ENCODE results near the gene PTPRH.
"Not testable (repeated sequence)": the region's sequence is repeated elsewhere in the genome, so short reads cannot be mapped to it uniquely, and the experiment has no call there.

Gene PTPRH

DNA sequence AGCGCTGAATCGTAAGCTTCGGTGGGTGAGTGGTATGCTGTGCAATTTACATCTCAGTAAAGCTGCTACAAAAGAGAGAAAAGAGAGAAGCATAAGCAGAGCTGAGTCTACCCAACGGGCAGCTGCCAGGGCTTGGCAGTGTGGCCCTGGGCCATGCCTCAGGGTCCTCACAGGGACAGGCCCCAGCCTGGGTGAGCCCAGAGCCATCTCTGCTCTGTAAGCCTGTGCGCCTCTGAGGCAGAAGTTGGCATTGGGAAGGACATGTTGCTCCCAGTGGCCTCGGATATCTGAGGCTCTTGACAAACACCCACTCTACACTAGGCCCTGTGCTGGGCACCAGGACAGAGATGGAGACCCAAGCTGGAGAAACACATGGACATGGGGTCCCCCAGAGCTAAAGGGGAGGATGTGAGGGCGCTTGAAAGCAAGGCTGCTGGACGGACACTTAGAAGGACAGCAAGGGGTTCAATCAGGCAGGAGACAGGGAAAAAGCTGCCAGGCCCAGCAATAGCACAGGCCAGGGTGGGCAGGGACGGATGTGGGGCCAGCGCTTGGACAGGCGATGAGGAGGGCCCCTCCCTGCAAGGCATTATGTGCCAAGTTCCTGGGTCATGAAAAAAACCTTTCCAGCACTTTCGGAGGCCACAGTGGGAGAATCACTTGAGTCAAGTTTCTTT, 34.8 kb upstream of the PTPRH start:
- DNase-seq: no peak

GRCh38 chr19:55242517-55242916, 33.2 kb upstream of the PTPRH start:
- no peak for DNase-seq

- DNase-seq: no peak
Measured at GRCh38 chr19:55241935-55242464, 32.7 kb upstream of the PTPRH start.

- no peak for DNase-seq
Measured at GRCh38 chr19:55241143-55241934, 32.0 kb upstream of the PTPRH start.

- no peak for DNase-seq
Measured at GRCh38 chr19:55240713-55241020, 31.4 kb upstream of the PTPRH start.

- DNase-seq: no peak
Measured at GRCh38 chr19:55239004-55239403, 29.7 kb upstream of the PTPRH start.

GRCh38 chr19:55238030-55238429, 28.7 kb upstream of the PTPRH start:
- DNase-seq: no peak

DNA sequence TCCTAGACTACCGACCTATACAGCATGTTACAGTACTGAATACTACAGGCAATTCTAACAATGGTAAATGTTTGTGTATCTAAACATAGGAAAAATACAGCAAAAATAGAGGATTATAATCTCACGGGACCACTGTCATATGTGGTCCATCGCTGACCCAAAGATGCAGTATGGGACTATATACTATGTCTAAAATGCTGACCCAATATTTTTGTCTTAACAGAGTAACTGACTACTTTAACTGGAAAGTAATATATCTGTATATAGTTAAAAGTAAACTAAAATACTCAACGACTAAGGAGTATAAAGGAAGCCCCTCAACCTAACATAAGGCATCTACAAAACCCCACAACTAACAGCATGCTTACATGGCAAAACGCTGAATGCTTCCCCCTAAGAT, 23.7 kb upstream of the PTPRH start:
- DNase-seq: no peak

DNA sequence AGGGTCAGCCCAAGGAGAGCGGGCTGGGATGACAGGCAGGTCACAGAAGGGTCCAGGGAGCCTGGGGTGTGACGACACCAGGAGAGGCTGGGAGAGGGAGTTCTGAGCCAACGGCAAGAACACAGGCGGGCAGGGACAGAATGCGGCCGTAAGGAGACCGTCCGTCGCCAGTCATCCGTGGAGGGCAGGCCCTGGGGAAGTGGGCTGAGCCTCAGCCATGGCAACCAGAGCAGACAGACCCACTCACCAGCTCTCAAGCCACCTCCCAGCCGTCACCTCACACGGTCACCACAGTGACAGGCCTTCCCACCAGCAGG, 22.9 kb upstream of the PTPRH start:
- DNase-seq: no peak

- no peak for DNase-seq
Measured at GRCh38 chr19:55231391-55232285, 22.3 kb upstream of the PTPRH start.

DNA sequence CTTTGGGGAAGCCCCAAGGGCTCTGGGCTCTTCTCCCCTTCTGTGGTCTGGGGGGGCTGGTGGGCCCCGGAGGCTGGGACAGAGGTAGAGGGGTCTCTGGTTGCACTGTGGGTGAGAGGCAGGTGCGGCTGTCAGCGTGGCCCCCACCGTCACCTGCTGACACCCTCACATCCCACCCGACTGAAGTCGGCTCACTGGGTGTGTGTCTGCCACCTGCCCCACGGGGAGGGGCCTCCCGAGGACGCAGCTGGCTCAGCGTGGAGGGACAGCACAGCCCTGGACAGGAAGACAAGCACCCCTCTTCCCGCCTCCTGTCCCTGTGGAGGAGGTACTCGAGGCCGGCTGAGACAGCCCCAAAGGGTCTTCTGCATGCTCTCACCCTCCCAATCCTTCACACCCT, 21.5 kb upstream of the PTPRH start:
- no peak for DNase-seq

DNA sequence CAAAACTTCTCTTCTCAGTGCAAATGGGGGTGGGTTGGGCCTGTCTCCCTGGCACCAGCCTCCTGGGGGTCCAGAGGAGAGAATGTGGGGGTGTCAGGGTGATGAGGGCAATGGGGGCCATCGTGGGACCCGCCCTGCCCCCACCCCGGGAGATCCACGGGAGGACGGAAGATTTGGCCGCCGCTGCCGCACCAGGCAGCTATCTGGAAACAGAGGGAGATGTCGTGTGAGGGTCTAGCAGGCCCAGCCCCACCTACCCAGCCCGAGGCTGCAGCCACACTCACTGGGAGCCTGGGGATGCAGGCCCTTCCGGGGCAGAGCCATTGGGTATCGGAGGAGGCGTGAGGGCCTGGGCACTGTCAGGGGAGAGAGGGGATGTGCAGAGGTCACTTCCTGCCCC, 21.0 kb upstream of the PTPRH start:
- no peak for DNase-seq

- DNase-seq: no peak
Measured at GRCh38 chr19:55229789-55230182, 20.5 kb upstream of the PTPRH start.

DNA sequence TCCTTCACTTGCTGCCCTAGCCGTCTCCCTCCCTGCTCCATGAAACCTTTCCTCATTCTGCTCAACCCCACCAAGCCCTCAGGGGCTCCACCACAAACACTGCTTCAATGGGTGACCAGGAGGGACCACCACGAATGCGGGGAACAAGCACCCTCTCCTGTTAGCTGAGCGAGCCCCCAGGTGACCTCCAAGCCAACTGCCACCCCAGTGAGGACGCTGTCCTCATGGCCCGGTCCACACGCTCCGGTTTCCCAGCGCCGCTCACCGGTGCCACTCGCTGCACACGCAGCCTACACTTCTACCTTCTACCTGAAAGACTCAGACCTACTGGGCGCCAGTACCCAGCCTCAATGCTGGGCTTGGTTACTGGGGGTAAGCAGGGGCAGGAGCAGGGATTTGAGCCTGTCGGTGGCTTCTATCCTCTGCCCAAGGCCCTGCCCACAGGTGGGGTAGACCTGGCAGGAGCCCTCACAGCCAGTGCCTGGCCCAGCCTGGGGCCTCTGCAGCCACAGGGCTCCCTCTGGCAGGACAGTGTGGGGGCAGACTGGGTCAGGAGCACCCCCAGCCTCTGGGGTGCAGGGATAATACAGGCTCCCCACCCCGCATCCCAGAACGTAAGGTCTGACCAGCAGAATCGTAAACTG, 20.0 kb upstream of the PTPRH start:
- no peak for DNase-seq

- DNase-seq: no peak
Measured at GRCh38 chr19:55228403-55229031, 19.2 kb upstream of the PTPRH start, which contains the start of gene TMEM86B. Gene TMEM86B, minus strand, starts transcription at chr19:55228763. Its CDS starts 22 bp downstream, at chr19:55228741.

GRCh38 chr19:55228015-55228391, 18.7 kb upstream of the PTPRH start:
- DNase-seq: no peak

DNA sequence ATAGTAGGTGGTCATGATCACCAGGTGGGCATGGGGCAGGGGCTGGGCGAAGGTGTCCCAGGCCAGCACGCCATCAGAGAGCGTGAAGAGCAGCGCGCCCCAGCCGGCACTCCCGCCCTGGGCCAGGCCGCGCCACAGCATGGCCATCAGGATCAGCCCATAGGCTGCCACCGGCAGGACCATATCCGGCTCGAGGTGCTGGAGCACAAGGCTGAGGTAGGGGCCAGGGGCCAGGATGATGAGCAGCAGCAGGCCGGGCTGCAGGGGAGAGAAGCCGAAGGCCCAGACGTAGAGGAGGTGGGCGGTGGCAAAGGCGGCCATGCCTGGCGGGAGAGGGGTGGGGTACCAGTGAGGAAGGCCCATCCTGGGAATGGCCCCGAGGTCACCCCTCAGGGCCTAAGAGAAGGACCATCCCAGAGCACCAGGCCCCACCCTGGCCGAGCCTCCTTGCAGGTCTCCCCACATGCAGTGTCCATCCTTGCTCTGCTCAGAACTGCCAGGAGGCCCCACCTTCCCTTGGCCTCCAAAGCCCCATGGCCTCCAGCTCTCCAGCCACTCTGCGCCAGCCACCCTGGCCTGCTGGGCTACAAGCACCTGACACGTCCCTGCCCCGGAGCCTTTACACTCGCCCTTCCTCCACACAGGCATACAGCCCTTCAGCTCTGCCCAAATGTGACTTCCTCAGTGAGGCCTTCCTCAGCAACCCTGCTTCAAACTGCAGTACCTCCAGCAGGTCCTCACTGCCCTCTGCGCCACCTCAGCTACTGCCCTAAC, 18.1 kb upstream of the PTPRH start:
- DNase-seq: no peak

DNA sequence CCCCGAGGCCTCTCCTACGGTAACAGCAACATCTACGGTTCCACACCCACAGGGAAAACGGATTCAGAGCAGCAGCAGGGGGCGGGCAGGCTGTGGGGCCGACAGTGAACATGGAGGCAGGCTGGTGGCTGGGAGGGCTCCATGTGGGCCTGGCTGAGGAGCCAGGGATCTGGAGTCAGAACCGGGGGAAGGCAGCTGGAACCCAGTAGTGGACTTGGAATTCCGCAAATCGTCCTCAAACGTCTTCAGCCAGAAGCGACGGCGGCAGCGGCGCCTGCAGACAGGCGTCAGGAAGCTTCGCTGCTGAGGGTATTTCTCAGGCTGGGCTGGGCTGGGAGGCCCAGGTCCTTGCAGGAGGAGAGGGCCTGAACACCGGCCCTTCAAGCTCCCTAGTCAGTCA, 17.5 kb upstream of the PTPRH start:
- DNase-seq: no peak

DNA sequence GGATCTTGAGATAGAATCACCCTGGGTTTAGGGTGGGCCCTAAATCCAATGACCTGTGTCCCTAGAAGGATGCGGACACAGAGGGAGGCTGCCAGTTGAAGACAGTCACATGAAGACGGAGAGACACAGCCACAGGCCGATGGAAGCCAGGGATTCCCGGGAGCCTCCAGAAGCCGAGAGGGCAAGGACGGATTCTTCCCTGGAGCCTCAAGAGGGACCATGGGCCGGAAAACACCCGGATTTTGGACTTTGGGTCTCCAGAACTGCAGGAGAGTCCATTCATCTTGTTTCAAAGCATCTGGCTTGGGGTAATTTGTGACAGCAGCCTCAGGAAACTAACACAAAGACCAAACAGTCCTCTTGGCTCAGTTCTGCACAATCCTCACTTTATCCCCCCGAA, 17.0 kb upstream of the PTPRH start:
- no peak for DNase-seq

DNA sequence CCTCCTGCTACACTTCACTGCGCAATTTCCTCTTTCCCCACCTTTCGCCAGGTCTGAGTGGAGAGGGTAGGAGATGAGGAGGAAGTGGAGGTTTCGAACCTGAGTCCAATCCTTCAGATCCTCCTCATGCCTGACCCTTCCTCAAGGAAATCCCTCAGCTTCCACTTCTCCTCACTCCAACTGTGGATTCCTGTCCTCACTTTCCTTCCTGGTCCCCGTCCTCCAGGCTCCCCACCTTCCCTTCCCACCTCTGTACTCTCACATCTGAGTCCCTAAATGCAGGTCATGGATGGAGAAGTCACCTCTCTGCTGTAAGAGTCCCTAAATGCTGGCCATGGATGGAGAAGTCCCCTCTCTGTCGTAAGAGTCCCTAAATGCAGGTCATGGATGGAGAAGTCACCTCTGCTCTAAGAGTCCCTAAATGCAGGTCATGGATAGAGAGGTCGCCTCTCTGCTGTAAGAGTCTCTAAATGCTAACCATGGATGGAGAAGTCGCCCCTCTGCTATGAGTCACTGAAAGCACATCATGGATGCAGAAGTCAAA, 16.2 kb upstream of the PTPRH start:
- no peak for DNase-seq

DNA sequence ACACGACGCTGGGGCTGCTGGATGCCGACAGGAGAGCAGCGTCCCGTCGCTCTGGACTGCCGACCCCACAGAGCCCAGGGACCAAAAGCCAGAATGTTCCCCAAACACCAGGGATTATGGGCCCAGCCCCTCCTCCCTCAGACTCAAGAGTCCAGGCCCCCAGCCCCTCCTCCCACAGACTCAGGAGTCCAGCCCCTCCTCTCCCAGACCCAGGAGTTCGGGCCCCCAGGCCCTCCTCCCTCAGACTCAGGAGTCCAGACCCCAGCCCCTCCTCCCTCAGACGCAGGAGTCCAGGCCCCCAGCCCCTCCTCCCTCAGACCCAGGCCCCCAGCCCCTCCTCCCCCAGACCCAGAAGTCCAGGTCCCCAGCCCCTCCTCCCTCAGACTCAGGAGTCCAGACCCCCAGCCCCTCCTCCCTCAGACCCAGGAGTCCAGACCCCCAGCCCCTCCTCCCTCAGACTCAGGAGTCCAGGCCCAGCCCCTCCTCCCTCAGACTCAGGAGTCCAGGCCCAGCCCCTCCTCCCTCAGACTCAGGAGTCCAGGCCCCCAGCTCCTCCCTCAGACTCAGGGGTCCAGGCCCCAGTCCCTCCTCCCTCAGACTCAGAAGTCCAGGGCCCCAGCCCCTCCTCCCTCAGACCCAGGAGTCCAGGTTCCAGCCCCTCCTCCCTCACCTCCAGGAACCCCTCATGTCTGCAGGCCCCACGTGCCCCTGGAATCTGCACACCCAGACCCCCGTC, 15.5 kb upstream of the PTPRH start:
- DNase-seq: not testable (repeated sequence)

Data from HCEC 1CT (cell line).